ENCODE data around the gene NDE1. TPM values are rescaled to one million over a fixed set of nuclear protein-coding genes. Genes with fewer than 3 reads are reported as not detected.

NDE1 gene
- total and polyA plus RNA-seq, 2 donors (not counting 1 experiment from before 2014, with no cell fraction given): 33.5 to 149 TPM

DNA sequence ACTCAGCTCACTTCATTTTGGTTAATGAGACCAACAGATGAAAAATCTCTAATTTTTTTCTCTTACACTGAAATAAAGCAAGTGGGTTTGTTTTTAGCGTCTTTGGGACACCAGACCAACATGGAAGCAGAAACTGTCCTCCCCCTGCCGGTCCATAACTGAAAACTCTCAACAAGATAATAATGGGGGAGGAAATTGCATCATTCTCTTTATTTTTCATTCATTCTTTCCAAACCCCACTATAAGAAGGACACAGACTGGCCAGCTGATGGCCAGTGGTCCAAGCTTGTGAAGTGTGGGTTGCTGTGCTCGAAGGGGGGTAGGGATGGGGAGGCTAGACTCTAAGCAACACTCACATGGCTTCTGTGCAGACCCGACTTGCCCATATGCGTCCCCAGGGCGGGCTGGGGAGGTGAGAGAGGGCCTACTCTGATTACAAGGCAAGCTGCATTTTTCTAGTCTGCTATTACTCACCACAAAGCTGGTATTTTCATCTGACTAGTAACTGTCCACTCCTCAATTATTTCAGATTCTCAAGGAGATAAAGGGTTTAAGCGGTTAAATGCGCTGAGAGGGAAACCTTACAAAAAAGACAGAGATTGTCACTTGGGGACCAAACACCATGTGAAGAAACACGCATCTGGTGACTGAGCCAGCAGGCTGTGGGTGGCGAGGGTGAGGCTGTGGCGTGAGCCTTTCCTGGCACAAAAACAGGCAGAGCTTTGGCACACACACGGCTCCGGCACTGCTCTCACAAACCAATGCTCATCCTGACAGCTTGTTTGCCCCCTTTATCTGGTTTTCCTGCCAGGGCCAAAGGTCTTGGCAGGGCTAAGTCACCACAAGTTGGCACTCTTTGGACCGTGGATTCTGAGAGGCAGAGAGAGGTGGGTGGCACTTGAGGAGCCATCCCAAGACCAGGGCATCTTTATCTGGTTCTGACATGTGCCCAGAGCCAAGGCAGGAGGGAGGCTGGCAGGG, 45.3 kb upstream of the NDE1 start:
- H3K27me3 Mint-ChIP-seq: no peaks in the 10 kb centered on the region
- H3K27me3 ChIP-seq (replicated peaks in 1 of 4; ENCODE audit: control extremely low read depth in 1 of 4, control insufficient read depth in 3 of 4, insufficient read depth in 4 of 4, low read length in 3 of 4): no peaks in the 10 kb centered on the region
- no peak overlapping the region for H2AFZ ChIP-seq (ENCODE audit: insufficient read depth, low read depth, low read length, poor library complexity, severe bottlenecking)
- no peak for ATAC-seq (ENCODE audit: low read depth)
- no peak overlapping the region for H3K4me3 ChIP-seq (ENCODE audit: control extremely low read depth in 1 of 5, extremely low read depth in 1 of 5, insufficient read depth in 1 of 5, low read depth in 2 of 5, low read length in 4 of 5)
- ChIA-PET POLR2A (interaction anchor here (0.5 to 1.0 kb wide), 3 partner anchors 15 to 63 kb away, joined by 3 to 5 read pairs (median 5); partner anchors contain the start of gene MARF1), CTCF (interaction anchor here (0.7 kb wide), 1 partner anchor 28 kb away, joined by 3 read pairs; no protein-coding TSS in a partner anchor)
- WGBS (ENCODE audit: insufficient coverage): 93% methylated on average over 8 of the region's 14 CpGs
- DNase-seq: no peak
- H3K9ac ChIP-seq (ENCODE audit: low read length): no peak overlapping the region
- H3K4me3 Mint-ChIP-seq: no peak overlapping the region
- H3K4me1 ChIP-seq (ENCODE audit: control insufficient read depth in 2 of 2, insufficient read depth in 2 of 2, low read length in 2 of 2): no peaks in the 10 kb centered on the region
- H3K4me1 Mint-ChIP-seq: no peaks in the 10 kb centered on the region
- H3K79me2 ChIP-seq (ENCODE audit: control insufficient read depth, insufficient read depth, low read length): peaks cover 46% of the 10 kb centered on the region
- intact Hi-C loops (cut with micrococcal nuclease): no loop called here
- H3K36me3 ChIP-seq (replicated peaks in 1 of 2; ENCODE audit: control extremely low read depth in 1 of 2, control insufficient read depth in 1 of 2, extremely low read depth in 1 of 2, insufficient read depth in 2 of 2, low read length in 1 of 2): peaks cover 12 to 99% of the 10 kb centered on the region in 2 experiments
- H3K27ac ChIP-seq (ENCODE audit: low read length in 2 of 2): no peak overlapping the region
- TF ChIP-seq CTCF (IDR thresholded peaks at IDR 0.05) (no peak), EZH2 (IDR thresholded peaks at IDR 0.05; ENCODE audit: borderline replicate concordance, insufficient read depth, low read depth, low read length, poor library complexity, severe bottlenecking) (no peak)
- H3K9me3 ChIP-seq (ENCODE audit: control extremely low read depth in 1 of 3, control insufficient read depth in 2 of 3, insufficient read depth in 1 of 3, low read length in 2 of 3): no peaks in the 10 kb centered on the region
- H3K4me2 ChIP-seq (replicated peaks; ENCODE audit: low read depth, low read length, poor library complexity, severe bottlenecking): no peak overlapping the region
- H4K20me1 ChIP-seq (ENCODE audit: control insufficient read depth, insufficient read depth, low read length, poor library complexity, severe bottlenecking): peaks cover 65% of the 10 kb centered on the region
- no peaks in the 10 kb centered on the region for H3K9me3 Mint-ChIP-seq (ENCODE audit: insufficient read depth)
- H3K27ac Mint-ChIP-seq: peak overlapping the region; percentile 33
